GM21367 (cell line): ENCODE data around the gene COBL.
"Not testable (repeated sequence)": the region's sequence is repeated elsewhere in the genome, so short reads cannot be mapped to it uniquely, and the experiment has no call there.

Experiments
- ATAC-seq: cut with Tn5 transposase; IDR thresholded peaks from one replicate; pipeline ENCODE4 v1.9.1; 2021; ENCODE audit not compliant: unreplicated experiment

COBL gene

GRCh38 chr7:51210766-51211165 is 105.8 kb downstream of the COBL start:
- no peak for ATAC-seq

GRCh38 chr7:51209426-51209825 is 107.2 kb downstream of the COBL start:
- no peak for ATAC-seq

GRCh38 chr7:51208125-51208524 is 108.5 kb downstream of the COBL start:
- not testable (repeated sequence) for ATAC-seq

GRCh38 chr7:51198654-51199053 is 118.0 kb downstream of the COBL start:
- no peak for ATAC-seq

GRCh38 chr7:51190969-51191368 is 125.6 kb downstream of the COBL start:
- ATAC-seq, result no peak

GRCh38 chr7:51189777-51190176 is 126.8 kb downstream of the COBL start:
- ATAC-seq, result no peak

- no peak for ATAC-seq
Measured at GRCh38 chr7:51188987-51189386, 127.6 kb downstream of the COBL start.

GRCh38 chr7:51187941-51188340 is 128.7 kb downstream of the COBL start:
- ATAC-seq, result no peak

GRCh38 chr7:51186531-51186930 is 130.1 kb downstream of the COBL start:
- ATAC-seq, result no peak

GRCh38 chr7:51182636-51183166 is 133.9 kb downstream of the COBL start:
- ATAC-seq, result no peak

- ATAC-seq, result no peak
Measured at GRCh38 chr7:51180092-51180491, 136.5 kb downstream of the COBL start.

- ATAC-seq, result no peak
Measured at GRCh38 chr7:51175992-51176388, 140.6 kb downstream of the COBL start.

GRCh38 chr7:51175316-51175991 is 141.2 kb downstream of the COBL start:
- ATAC-seq, result no peak

- ATAC-seq, result no peak
Measured at GRCh38 chr7:51165337-51165736, 151.3 kb downstream of the COBL start.

GRCh38 chr7:51162724-51163329 is 153.8 kb downstream of the COBL start:
- peak; percentile 94 for ATAC-seq

GRCh38 chr7:51161937-51162336 is 154.7 kb downstream of the COBL start:
- no peak for ATAC-seq

GRCh38 chr7:51160990-51161615 is 155.5 kb downstream of the COBL start:
- peak; percentile 43 for ATAC-seq

- ATAC-seq, result no peak
Measured at GRCh38 chr7:51160411-51160810, 156.2 kb downstream of the COBL start.

GRCh38 chr7:51158742-51159445 is 157.7 kb downstream of the COBL start:
- ATAC-seq, result no peak

- ATAC-seq, result no peak
Measured at GRCh38 chr7:51158211-51158610, 158.4 kb downstream of the COBL start.

- no peak for ATAC-seq
Measured at GRCh38 chr7:51154201-51154600, 162.4 kb downstream of the COBL start.
